CD1c-positive myeloid dendritic cell (primary cell): ENCODE measurements around the gene EIF3A.
"Not testable (repeated sequence)": the region's sequence is repeated elsewhere in the genome, so short reads cannot be mapped to it uniquely, and the experiment has no call there.

ENCODE experiments used
- DNase-seq: peaks from one replicate; pipeline ENCODE4 v3.0.0-alpha.2; 2016; ENCODE audit errors: extremely low spot score

EIF3A gene

GRCh38 chr10:119080521-119081259, at the start of gene EIF3A:
EIF3A (minus strand) TSS chr10:119080817; CDS start chr10:119080676, 141 bp downstream.
- peak; percentile 98 for DNase-seq

- DNase-seq, result peak; percentile 9
Observed at GRCh38 chr10:119129721-119130120, 49.1 kb upstream of the EIF3A start.

GRCh38 chr10:119125942-119126341, 45.3 kb upstream of the EIF3A start:
- DNase-seq, result no peak

GRCh38 chr10:119120875-119121274, 40.3 kb upstream of the EIF3A start:
- no peak for DNase-seq

GRCh38 chr10:119120413-119120867, 39.8 kb upstream of the EIF3A start:
- DNase-seq, result no peak

- DNase-seq, result no peak
Observed at GRCh38 chr10:119119400-119119799, 38.8 kb upstream of the EIF3A start.

- no peak for DNase-seq
Observed at GRCh38 chr10:119118231-119118630, 37.6 kb upstream of the EIF3A start.

GRCh38 chr10:119116326-119116951, 35.8 kb upstream of the EIF3A start:
- no peak for DNase-seq

GRCh38 chr10:119115926-119116325, 35.3 kb upstream of the EIF3A start:
- no peak for DNase-seq

- DNase-seq, result peak; percentile 33
Observed at GRCh38 chr10:119113751-119114732, 33.4 kb upstream of the EIF3A start.

GRCh38 chr10:119112056-119112455, 31.4 kb upstream of the EIF3A start:
- peak; percentile 55 for DNase-seq

GRCh38 chr10:119107771-119108170, 27.2 kb upstream of the EIF3A start:
- DNase-seq, result peak; percentile 59

GRCh38 chr10:119107106-119107505, 26.5 kb upstream of the EIF3A start:
- DNase-seq, result not testable (repeated sequence)

GRCh38 chr10:119105899-119106298, 25.3 kb upstream of the EIF3A start:
- not testable (repeated sequence) for DNase-seq

GRCh38 chr10:119105155-119105554, 24.5 kb upstream of the EIF3A start:
- DNase-seq, result no peak

- no peak for DNase-seq
Observed at GRCh38 chr10:119104654-119105015, 24.0 kb upstream of the EIF3A start.

- DNase-seq, result peak; percentile 79
Observed at GRCh38 chr10:119103903-119104653, 23.5 kb upstream of the EIF3A start, which contains the start of gene DENND10. DENND10 (plus strand) TSS chr10:119104113; CDS start chr10:119104143, 30 bp downstream.

- no peak for DNase-seq
Observed at GRCh38 chr10:119103241-119103902, 22.8 kb upstream of the EIF3A start.

- no peak for DNase-seq
Observed at GRCh38 chr10:119101366-119102098, 20.9 kb upstream of the EIF3A start.
